GM21825 (cell line): ENCODE measurements around the gene SHISA6.

Experiments
- ATAC-seq: cut with Tn5 transposase; IDR thresholded peaks from one replicate; pipeline ENCODE4 v1.9.1; 2021; ENCODE audit warnings: mild to moderate bottlenecking, moderate library complexity; ENCODE audit not compliant: unreplicated experiment

Gene SHISA6

DNA sequence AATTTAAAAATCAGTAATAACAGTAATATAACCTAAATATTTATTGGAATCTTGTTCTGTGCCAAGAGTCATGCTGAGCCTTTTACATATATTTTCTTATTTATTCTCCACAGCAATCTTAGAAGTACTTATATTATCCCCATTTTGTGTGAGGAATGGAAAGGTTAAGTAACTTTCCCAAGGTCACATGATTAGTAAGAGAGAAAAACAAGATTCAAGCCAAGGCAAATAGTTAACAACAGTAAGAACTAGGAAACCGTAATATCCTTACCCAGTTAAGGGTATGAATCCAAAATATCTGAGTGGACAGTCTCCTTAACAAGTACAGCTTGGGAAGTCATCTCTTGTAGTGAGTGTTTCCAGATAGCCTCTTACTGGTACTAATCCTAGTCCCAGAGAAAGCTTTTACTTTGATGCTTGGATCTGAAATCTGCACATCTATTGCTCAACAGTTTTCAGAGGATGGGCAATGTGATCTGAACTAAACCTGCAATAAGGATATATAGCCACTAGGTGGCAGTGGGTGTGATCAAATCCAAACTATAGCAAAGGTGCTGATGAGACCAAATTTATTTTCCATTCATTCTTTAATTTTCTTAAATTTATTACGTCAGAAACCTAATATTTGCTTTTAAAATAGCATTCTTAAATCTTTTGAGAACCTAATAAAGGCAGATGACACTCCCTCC is 23.3 kb downstream of the SHISA6 start:
- no peak for ATAC-seq

GRCh38 chr17:11267999-11268575 is 27.1 kb downstream of the SHISA6 start:
- no peak for ATAC-seq

DNA sequence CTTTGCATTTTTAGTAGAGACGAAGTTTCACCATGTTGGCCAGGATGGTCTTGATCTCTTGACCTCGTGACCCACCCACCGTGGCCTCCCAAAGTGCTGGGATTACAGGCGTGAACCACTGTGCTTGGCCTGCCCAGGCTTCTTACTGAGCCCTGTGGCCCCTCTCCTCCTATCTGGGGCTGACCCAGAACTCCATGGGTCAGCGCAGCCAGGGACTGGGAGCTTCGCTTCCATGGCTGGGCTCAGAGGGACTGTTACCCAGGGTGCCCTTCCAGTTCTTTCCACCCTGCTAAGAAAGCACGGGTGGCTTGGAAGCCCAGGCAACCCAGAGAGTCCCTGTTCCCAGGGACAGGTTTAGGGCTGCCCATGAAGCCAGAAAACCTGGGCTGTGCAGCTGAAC is 28.2 kb downstream of the SHISA6 start:
- no peak for ATAC-seq

GRCh38 chr17:11272191-11272590 is 31.2 kb downstream of the SHISA6 start:
- no peak for ATAC-seq

- no peak for ATAC-seq
Observed at GRCh38 chr17:11273596-11273995, 32.6 kb downstream of the SHISA6 start.

GRCh38 chr17:11274106-11274505 is 33.1 kb downstream of the SHISA6 start:
- ATAC-seq, result no peak

DNA sequence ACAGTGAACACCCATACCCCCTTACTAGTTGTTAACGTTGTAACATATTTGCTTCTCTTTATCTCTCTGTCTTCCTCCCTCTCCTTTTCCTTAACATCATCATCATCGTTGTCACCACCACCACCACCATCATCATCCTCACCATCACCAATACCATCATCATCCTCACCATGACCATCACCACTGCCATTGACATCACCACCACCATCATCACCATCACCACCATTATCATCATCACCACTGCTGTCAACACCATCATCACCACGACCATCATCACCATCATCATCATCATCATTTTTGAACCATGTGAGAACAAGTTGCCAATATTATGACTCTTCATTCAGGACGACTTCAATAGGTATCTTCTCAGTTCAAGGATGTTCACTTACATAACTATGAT is 35.5 kb downstream of the SHISA6 start:
- ATAC-seq, result no peak

GRCh38 chr17:11278186-11278991 is 37.4 kb downstream of the SHISA6 start:
- ATAC-seq, result no peak

DNA sequence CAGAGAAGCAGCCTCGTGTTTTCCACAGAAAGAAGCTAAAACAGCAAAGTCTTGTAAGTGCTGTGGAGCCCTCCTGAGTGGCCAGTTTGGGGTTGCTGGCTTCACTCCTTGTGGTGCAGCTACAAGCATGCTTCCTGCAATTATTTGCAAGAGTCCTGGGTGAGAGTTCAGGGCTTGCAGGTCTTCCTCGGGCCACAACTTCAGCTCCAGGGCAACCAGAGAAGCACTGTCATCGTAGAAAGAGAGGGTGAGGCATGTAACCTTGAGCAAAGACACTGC is 37.9 kb downstream of the SHISA6 start:
- ATAC-seq, result no peak

GRCh38 chr17:11279776-11280344 is 38.8 kb downstream of the SHISA6 start:
- ATAC-seq, result no peak

- ATAC-seq, result no peak
Observed at GRCh38 chr17:11282586-11282985, 41.6 kb downstream of the SHISA6 start.

- no peak for ATAC-seq
Observed at GRCh38 chr17:11284811-11285210, 43.8 kb downstream of the SHISA6 start.

DNA sequence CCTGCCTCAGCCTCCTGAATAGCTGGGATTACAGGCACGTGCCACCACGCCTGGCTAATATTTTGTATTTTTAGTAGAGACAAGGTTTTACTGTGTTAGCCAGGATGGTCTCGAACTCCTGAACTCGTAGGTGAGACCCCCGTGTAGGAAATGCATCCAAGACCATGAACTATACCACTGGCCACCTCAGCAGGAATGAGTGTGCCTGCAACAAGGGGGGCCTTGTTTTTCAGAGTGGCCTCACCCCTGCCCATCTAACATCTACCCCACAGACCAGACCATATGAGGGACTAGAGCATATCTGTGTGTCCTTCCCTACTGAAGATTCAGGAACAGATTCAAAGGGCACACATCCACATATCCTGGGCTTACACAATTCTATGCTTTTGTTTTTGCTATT is 44.9 kb downstream of the SHISA6 start:
- ATAC-seq, result no peak

DNA sequence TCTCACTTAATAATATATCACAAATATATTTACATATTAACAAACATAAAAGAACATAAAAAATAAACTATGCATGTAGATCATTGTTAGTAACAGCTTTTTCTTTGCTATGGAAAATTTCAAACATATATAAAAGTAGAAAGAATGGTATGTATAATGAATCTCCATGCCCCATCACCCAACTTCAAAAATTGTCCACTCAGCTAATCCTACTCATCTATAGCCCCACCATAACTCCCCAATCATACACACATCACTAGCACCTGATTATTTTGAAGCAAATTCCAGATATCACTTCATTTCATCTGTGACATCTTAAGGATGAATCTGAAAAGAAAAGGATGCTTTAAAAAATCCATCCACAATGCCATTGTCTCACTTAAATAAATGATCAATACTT is 46.8 kb downstream of the SHISA6 start:
- no peak for ATAC-seq

DNA sequence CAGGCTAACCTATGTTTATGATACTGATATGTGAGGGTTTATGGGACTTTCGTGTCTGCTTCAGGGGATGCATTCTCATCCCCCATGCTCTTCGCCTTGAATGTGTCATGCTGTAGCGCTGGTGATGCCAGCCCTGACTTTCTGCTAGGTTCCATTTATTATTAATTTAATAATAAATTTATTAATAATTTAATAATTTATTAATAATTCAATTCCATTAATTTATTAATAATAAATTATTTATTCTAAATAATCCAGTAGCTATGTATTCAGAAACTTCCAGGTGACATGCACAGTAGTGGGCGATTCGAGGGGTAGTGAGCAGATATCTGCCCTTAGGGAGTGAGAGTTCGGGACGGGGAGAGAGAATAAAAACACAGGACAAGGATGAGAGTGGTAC is 49.8 kb downstream of the SHISA6 start:
- no peak for ATAC-seq

GRCh38 chr17:11292491-11292890 is 51.5 kb downstream of the SHISA6 start:
- no peak for ATAC-seq

DNA sequence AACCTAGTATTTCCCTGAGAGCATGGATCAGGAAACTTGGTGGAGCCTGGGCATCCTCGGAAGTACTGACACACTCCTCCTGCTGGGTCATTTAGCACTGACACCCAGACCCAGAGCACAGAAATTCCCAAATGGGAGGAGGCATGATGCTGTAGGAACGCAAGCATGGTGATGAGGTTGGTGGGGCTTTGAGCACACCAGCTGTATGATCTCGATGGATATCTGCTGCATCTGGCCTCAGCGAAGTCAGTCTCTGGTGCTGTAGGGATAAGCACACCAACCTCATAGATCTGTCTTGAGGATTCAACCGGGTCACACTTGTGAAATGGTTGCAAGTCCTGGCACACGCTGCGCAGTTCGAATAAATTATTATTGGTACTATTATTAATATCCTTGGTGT is 52.5 kb downstream of the SHISA6 start:
- no peak for ATAC-seq

GRCh38 chr17:11294826-11295225 is 53.8 kb downstream of the SHISA6 start:
- no peak for ATAC-seq

DNA sequence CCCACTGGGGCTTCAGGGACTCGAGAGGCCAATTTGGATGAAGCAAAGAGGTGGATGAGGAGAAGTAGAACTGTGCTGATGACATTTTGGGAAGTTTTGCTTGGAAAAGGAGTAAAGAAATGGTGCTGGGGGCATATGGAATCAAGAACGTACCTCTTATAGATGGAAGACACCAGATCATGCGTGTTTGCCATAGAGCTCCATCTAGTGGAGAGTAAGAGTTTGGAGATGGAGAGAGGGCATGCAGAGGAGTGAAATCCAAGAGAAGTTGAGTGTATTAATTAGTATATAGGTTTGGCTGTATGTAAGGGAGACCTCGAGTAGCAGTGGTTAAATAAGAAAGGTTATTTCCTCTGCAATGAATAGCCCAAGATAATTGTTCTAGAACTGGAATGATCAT is 56.0 kb downstream of the SHISA6 start:
- ATAC-seq, result no peak

- no peak for ATAC-seq
Observed at GRCh38 chr17:11298401-11298800, 57.4 kb downstream of the SHISA6 start.

GRCh38 chr17:11300201-11300600 is 59.2 kb downstream of the SHISA6 start:
- ATAC-seq, result no peak

GRCh38 chr17:11300738-11301137 is 59.7 kb downstream of the SHISA6 start:
- no peak for ATAC-seq
